Neural cell (in vitro differentiated cells): Measurements from ENCODE around the gene WDR49.

Experiments
- CTCF ChIP-seq: fragments of 450-650 bp; IDR thresholded peaks from 2 replicates; pipeline ENCODE4 v1.5.1; 2014; ENCODE audit warnings: antibody characterized with exemption, mild to moderate bottlenecking, moderate library complexity; ENCODE audit not compliant: poor library complexity, severe bottlenecking
- EP300 ChIP-seq: fragments of 450-650 bp; conservative IDR thresholded peaks from 2 replicates; pipeline ENCODE4 v1.6.1; 2014; ENCODE audit warnings: antibody characterized with exemption, mild to moderate bottlenecking, moderate library complexity; ENCODE audit not compliant: poor library complexity, severe bottlenecking
- EZH2 ChIP-seq: fragments of 200-600, 300-800 bp; shearing (Covaris generic), sonication (generic); IDR thresholded peaks from 2 replicates; pipeline ENCODE4 v1.6.1; 2014; ENCODE audit warnings: antibody characterized with exemption, low read length, borderline replicate concordance, mild to moderate bottlenecking; ENCODE audit not compliant: insufficient read depth, poor library complexity, severe bottlenecking
- MXI1 ChIP-seq: fragments of 450-650 bp; conservative IDR thresholded peaks from 2 replicates; pipeline ENCODE4 v1.6.1; 2014; ENCODE audit warnings: antibody characterized with exemption, mild to moderate bottlenecking; ENCODE audit not compliant: poor library complexity, severe bottlenecking
- POLR2AphosphoS5 ChIP-seq: IDR thresholded peaks from 2 replicates; pipeline ENCODE4 v1.6.1; 2012
- RAD21 ChIP-seq: fragments of 450-650 bp; conservative IDR thresholded peaks from 2 replicates; pipeline ENCODE4 v1.6.1; 2014; ENCODE audit warnings: antibody characterized with exemption, mild to moderate bottlenecking, moderate library complexity
- REST ChIP-seq: IDR thresholded peaks from 2 replicates; pipeline ENCODE4 v1.6.1; 2012; ENCODE audit warnings: borderline replicate concordance
- TAF1 ChIP-seq: IDR thresholded peaks from 2 replicates; pipeline ENCODE4 v1.6.1; 2012; ENCODE audit warnings: low read depth

- TF ChIP-seq CTCF (no peak), TAF1 (no peak), RAD21 (no peak), MXI1 (no peak), POLR2AphosphoS5 (no peak), EZH2 (no peak), REST (no peak), EP300 (no peak)
Measured at GRCh38 chr3:167501941-167502340, 151.8 kb downstream of the WDR49 start.
